Right hindlimb (tissue), 1 donor: ENCODE results near the gene CLSTN2.

Experiments used
- DNase-seq: peaks from one replicate; pipeline ENCODE4 v3.0.0-alpha.2; 2018

The CLSTN2 gene

DNA sequence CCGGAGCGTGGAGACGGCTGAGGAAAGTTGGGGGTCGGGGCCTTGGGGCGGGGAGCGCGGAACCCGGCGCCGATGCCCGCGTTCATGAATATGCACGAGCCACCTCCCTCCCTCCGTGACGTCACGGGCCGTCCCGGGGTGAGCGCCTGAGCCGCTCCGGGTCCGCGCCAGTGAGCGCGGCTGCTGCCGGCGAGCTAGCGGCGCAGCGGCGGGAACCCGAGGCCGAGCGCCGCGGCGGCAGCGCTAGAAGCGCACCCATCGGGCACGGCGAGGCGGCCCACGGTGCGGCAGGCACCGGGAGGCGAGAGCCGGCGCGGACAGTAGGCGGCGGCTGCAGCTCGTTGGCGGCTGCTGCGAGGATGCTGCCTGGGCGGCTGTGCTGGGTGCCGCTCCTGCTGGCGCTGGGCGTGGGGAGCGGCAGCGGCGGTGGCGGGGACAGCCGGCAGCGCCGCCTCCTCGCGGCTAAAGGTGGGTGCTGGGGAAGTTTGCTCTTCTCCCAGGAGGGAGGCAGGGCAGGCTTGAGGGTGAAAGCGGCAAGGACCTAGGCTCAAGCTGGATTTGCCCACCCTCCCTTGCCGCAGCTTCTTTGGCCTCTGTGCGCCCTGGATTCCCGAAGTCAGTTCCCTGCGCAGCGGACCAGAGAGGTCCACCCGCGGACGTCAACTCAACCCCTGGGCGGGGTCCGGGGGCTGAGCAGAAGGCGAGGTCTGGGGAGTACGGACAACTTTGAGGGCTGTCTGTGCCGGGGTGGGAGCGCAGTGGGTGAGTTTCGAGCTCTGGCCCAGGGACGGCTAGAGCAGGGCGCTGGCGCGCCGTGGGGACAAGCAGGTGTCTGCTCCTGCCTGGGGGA, at the start of gene CLSTN2:
Gene CLSTN2 (plus strand): TSS at position 170 of the 850 bp plus-strand sequence.
- peak; percentile 75 for DNase-seq

GRCh38 chr3:139887431-139887830, 47.6 kb upstream of the CLSTN2 start:
- DNase-seq, result no peak

DNA sequence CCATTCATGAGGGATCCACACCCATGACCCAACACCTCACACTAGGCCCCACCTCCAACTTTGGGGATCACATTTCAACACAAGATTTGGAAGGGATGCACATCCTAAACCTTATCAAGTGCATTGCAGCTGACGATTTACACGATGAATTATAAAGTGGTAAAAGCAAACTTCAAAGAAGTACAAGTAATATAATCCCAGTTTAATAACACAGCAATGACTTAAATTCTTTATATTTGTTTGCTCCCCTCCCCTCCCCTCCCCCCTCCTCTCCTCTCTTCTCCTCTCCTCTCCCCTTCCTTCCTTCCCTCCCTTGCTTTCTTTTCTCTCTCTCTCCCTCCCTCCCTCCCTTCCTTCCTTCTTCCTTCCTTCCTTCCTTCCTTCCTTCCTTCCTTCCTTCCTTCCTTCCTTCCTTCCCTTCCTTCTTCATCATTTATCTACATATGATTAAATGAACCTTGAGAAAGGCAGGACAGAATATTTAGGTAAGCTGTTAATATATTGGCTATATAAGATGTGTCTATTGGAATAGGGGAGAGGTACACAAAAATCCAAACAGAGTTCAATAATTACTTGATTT, 46.3 kb upstream of the CLSTN2 start:
- DNase-seq, result no peak

DNA sequence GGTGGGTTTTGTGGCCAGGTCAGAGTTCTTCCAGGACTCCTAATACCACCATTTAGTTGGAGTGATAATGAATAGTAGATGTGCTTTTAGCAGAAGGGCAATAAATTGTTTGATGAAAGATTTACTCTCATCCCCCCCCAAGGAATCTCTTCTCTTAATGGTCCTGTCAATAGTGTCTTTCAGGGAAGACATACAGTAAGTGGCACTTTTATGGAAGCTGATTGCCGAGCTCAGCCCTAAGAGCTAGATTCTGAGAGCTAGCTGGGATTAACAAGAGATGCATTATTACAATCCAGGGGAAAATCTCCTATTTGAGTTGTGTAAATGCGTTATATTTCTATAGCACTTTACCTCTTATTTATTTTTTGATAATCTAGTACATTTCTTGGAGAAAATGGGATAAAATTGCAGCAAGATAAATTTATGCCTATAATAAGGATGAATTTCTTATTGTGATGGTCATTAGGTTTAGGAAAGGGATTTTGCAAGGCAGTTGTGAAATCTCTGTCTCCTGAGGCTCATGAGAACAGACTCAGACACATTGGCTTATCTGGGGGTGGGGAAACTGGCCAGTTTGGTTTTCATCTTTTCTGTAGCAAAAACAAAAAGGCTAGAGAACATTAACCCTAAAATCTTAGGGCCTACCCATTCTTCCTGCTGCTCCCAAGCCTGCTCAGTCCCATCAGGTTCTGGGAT, 41.6 kb upstream of the CLSTN2 start:
- DNase-seq, result no peak

- no peak for DNase-seq
These were observed 40.9 kb upstream of the CLSTN2 start for GRCh38 chr3:139893963-139894642.

- no peak for DNase-seq
These were observed 40.4 kb upstream of the CLSTN2 start for GRCh38 chr3:139894643-139894989.

DNA sequence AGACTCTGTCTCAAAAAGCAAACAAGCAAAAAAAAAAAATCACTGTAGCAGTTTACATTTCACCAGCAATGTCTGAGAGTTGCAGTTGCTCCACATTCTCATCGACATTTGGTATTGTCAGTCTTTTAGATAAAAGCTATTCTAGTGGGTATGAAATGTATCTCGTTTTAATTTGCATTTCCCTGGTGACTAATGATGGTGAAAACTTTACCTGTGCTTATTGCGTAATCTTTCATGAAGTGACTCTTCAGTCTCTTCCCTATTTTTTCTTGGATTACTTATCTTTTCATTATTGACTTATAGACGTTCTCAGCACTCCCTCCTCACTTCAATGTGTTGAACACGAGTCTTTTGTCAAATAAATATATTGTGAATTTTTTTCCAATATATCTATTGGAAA, 37.2 kb upstream of the CLSTN2 start:
- no peak for DNase-seq

- DNase-seq, result no peak
These were observed 28.6 kb upstream of the CLSTN2 start for GRCh38 chr3:139906418-139906817.

DNA sequence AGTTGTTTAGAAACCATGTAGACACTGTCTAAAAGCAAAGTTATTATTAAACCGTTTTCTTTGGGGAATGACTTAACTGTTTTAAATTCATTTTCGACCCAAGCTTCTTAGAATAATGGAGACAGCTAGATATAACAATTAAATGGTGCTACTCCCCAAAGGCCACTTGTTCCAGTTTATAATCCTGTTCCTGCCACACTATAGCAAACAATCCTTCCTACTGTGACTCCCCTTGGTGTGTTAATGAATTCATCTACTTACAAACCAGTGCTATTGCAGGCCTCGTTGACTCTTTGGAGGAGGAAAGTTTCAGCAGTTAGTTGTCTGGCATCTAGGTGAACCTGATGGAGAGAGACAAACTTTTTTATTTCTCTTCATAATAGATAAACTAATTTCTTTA, 25.2 kb upstream of the CLSTN2 start:
- DNase-seq, result no peak

GRCh38 chr3:139916271-139916670, 18.7 kb upstream of the CLSTN2 start:
- DNase-seq, result no peak

DNA sequence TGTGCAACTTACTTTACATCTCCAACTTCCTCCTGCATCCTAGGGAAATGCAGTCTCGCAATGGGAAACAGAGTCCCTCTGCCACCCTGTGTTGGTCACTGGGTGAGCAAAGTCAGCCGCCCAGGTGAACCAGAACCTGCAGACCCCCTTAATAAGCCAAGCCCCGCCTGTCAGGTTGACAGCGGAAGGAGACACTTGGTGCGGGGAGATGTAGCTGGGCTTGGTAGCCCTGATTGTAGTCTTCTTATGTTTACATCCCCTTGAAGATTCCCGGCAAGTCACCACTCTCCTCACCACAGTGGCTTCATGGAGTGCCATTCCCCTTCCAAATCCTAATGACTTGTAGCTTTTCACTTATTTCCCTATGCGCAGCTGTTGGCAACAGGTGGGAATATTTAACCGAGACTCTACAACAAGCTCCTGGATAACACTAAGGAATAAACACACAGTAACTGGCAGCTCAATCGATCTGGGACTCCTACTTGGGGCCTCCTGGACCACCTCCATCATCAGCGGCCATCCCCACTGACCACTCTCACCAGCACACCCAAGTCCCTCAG, 17.7 kb upstream of the CLSTN2 start:
- DNase-seq, result no peak

DNA sequence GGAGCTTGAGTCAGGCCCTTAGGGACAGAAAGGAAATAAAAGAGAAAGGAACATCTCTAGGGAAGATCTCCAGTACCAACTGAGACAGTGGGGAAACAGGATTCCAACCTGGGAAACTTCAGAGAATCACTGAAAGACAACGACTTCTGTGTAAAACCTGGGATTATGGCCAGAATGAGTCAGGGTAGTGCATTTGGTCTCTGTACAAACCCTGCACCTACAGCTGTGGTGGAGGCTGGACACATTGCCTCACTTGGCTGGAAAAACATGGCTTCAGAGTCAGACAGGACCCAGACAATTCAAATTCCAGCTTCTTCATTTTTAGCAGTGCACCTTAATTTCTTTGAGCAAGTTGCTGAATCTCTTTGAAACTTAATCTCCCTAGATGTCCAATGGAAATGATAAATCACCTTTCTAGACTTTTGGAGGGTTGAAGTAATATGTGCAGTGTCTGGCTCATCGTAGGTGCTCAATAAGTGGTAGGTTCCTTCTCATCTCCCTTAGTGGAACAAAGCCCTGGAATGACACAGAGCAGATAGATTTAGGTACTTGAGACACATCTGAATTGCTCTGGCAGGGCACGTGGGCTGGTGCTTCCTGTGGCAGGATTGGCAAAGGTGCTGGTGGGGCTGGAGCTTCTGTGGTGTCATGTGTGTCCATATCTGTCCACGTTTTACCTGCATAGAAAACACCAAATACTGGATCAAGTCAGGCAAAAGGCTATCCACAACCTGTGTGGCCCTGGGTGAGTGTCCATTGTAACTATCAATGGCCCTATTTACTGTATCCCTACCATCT, 6.1 kb upstream of the CLSTN2 start:
- no peak for DNase-seq

- DNase-seq, result no peak
These were observed 4.8 kb upstream of the CLSTN2 start for GRCh38 chr3:139930211-139930610.

GRCh38 chr3:139933766-139934165, 1.2 kb upstream of the CLSTN2 start:
- DNase-seq, result no peak

- DNase-seq, result peak; percentile 56
These were observed 371 bp upstream of the CLSTN2 start for GRCh38 chr3:139934613-139935015.

- peak; percentile 53 for DNase-seq
These were observed 1.2 kb downstream of the CLSTN2 start for GRCh38 chr3:139935866-139936817.

DNA sequence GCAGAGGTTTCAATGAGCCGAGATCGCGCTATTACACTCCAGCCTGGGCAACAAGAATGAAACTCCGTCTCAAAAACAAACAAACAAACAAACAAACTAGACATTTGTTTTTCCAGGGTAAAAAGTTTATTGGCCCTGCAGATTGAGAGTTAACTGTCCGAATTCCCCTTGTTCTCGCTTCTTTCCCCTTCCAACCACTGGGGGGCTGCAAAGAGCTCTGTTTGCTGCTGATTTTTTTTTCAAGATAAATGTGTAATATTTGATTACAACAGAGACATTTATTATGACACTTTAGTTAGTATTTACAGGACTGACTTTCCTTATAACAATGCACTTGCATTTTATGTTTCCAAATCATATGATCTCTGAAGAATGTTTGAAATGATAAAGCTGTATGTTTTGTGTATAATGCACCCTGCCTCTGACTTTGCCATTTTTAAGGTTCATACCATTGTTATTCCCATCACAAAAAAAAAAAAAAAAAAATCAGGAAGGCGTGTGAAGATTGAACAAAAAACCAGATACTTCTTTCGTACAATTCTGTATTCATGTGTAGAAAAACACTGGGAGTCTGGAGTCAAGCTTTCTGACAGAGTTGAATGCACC, 2.8 kb downstream of the CLSTN2 start:
- DNase-seq, result peak; percentile 56

GRCh38 chr3:139939681-139940190, 4.8 kb downstream of the CLSTN2 start:
- no peak for DNase-seq

GRCh38 chr3:139940622-139941021, 5.6 kb downstream of the CLSTN2 start:
- DNase-seq, result no peak

DNA sequence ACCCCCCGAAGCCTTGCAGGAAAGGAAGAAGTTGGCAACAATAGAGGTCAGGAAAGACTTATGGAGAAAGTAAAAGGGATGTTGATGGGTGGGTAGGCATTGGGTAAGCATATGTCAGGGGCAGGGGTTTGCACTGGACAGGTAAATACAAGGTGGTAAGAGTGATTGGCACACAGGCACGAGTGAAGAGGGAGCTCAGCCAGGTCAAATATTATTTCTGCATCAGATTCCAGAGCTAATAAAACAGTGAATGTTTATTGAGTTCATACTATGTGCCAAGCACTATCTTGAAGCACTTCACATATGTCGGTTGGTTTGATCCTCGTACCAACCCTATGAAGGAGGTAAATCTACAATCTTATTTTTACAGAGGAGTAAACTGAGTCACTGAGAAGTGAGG, 6.6 kb downstream of the CLSTN2 start:
- no peak for DNase-seq
